ENCODE measurements around the gene ADAMTS2. TPM values are rescaled to one million over a fixed set of nuclear protein-coding genes. Genes with fewer than 3 reads are reported as not detected.

The ADAMTS2 gene
- total RNA-seq, 1 donor from 2014 or later: 49.3 TPM

DNA sequence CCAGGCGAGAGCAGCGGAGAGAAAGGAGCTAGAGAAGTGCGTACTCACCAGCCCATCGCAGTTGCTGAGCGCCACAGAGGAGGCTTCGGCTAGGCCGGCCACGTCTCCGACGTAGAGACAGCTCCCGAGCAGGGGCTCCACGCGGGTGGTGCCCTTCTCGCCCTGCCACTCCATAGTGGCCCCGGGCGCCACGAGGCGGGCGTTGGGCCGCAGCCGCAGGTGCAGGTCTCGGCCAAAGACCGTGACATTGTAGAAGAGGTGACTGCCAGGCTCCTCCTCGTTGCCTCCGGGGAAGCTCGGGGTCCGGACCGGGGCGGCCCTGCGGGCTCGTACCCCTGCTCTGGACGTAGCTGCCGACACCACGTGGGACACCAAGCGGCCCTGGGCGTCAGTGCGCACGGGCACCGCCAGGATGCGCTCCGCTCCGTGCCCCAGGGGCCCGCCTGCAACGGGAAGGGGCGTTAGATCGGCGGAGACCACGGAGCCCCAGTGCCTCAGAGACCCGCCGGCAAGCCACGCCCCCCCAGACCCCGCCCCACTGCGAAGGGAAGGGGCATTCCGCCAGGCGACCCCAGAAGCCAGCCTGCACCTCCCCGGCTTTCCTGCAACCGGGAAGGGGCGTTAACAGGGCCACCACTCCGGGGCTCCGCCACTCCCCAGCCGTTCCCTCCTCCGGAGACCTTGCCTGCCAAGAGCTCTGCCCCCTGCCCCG, 1.4 kb downstream of the ADAMTS2 start:
- DNase-seq: no peak

GRCh38 chr5:179343021-179343718, 2.1 kb downstream of the ADAMTS2 start:
- no peak for DNase-seq

DNA sequence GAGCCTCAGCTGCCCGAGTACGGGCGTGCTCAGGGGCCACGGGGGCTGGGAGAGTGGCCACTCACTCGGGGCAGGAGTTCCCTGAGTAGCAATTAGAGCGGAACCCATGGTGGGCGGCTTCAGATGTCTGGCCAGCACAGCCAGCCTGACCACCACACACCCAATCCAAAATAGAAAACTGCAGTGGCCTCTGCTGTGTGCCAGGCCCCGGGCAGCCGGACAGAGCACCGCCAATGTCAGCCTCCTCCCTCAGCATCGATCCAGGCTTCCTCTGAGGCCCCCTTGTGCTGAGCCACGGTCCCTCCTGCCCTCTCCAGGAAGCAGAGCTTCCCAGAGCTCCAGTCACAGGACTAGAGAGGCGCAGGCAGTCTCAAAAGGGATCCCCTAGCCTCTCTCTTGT, 2.7 kb downstream of the ADAMTS2 start:
- DNase-seq: no peak

DNA sequence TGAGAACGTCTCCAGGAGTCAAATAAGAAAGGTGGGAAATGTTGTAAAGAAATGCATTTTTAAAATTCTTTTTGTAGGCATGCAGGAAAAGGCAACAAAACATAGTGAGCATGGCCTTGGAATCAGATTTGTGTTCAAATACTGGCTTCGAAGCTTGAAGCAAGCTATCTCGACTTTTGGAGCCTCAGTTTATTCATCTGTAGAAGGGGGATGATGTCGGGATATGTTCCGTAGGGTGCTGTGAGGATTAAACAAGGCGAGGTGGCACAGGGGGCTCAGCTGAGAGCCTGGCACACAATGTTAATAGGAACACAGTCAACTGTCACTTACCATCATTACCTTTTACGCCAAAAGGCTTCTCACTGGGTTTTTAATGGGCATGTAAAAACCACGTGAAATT, 4.8 kb downstream of the ADAMTS2 start:
- no peak for DNase-seq

DNA sequence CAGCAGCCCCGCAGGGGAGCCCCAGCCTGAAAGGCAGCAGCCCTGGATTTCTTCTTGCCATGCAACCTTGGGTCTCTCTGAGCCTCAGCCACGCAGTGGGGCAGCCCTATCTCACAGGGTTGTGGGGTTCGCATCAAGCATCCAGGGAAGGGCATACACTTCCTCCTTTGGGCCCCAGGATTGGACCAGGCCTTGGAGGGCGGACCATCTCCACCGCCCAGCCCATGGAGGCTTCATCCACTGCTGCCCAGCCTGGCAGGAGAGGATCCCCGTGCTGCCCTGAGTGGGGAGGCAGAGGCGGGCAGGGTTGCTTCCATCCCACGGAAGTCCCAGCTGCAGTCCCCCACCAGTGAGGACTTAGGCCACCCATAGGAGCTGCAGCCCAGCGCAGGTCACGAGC, 5.3 kb downstream of the ADAMTS2 start:
- no peak for DNase-seq

DNA sequence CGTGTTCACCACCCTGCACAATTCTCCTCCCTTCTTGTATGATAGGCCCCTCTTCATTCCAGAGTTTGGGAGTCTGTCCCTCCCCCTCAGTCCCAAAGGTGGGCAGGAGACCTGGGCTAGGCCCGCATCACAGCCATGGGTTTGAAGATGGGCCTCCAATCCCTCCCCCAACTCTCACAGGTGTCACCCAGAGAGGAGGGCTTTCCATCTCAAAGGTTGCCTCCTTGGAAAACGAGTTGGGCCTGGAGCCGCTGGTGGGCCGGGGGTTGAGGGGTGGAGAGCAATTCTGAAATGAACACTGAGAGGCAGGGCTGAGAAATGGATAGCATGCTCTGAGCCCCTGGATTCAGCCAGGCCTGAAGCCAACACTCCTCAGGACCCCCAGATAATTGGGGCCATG, 6.2 kb downstream of the ADAMTS2 start:
- DNase-seq: no peak

- DNase-seq: no peak
Measured at GRCh38 chr5:179337796-179338676, 7.2 kb downstream of the ADAMTS2 start.

- no peak for DNase-seq
Measured at GRCh38 chr5:179336871-179337795, 8.1 kb downstream of the ADAMTS2 start.

GRCh38 chr5:179336126-179336870, 9.0 kb downstream of the ADAMTS2 start:
- no peak for DNase-seq

DNA sequence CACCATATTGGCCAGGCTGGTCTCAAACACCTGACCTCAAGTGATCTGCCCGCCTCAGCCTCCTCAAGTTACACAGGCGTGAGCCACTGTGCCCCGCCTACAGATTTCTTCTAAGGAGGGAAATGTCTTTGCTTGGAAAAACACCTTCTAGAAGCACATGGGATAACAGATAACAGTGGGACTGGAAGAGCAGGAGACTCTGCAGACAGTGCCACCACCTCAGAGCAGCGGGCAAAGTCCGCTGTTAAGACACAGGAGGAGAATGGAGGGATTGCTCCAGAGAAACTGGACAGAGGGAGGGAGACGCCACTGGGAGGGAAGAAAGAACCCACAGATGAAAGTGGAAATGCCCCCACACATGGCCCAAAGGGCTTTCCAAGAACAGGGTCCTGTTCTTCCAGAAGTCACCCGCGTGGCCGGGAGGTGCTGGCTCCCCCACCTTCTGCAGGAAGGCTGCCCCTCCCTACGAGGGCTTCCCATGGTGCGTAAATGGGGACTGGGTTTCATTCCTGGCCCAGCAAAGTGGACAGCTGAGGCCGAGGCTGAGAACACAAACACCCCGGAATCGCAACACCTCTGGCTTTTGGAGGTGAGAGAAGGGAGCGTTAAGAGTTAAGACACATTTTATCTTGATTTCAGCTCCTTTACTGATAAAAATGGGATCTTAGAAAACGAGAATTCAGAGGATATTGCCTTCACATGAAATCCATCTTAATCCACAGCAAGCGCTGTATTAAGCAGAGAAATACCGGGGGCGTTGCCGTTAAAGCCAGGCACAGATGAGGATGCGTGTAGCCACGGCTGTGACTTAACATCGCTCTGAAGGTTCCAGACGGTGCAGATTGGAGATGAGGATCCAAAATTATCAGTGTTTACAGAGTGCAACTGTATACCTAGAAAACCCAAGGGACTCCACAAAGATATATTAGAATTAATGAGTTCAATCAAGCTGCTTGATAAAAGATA, 11.2 kb downstream of the ADAMTS2 start:
- DNase-seq: no peak

GRCh38 chr5:179332741-179333290, 12.4 kb downstream of the ADAMTS2 start:
- DNase-seq: no peak

DNA sequence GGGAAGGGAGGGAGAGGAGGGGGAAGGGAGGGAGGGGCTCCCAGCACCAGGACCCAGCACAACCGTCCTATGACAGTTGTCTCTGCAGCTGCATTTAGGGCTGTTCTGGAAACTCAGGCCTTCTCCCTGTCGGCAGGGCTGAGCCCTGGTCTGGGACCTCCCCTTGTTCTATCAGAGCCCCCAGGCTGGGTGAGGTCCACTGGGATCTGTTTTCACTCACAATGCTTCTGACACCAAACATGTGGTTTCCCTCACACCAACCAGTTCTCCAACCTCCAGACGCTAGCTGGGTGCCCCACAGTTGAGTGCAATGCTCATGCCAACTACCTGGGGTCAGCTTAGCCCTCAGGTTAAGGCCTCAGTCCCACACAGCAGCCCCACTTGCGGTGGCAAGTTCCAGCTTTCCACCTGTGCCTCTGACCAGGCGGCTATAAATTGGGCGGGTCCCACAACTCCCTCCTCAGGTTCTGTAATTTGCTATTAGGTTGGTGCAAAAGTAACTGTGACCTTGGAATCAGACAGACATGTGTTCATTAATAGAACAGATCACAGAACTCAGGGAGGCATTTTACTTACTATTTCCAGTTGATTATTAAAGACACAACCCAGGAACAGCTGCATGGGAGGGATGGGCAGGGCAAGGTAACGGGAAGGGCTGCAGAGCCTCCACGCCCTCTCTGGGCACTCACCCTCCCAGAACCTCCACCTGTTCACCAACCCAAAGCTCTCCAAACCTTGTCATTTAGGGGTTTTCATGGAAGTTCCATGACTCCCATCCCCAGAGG, 13.5 kb downstream of the ADAMTS2 start:
- no peak for DNase-seq

DNA sequence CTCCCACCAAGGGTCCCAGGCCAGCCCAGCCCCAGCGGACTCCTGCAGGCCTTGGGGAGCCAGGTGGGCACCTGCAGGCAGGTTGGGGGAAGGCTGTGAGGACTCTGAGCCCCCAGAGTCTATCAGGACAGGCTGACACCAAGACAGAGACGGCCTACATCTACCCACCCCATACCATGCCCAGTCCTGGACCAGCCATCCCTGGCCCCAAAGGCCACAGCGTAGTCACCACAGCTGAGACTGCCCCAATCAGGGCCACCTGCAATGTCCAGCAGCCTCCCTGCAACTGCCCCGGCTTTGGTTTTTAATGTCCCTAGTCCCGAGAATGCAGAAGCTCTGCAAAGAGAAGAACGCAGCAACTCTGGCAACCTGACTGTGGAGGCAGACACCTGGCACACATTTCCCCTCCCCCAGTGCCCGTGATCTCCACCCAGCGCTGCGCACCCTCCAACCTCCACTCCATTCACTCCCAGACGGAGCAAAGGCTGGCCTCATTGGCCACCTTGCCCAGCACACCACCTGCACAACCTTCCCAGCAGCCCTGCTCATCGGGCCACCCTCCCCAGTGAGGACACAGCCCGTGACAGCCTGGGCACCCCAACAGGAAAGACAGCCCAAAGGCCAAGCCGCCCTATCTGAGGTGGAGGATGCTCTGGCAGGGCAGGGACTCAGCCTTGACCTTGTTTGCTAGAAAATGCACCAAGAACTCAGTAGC, 14.9 kb downstream of the ADAMTS2 start:
- DNase-seq: no peak

DNA sequence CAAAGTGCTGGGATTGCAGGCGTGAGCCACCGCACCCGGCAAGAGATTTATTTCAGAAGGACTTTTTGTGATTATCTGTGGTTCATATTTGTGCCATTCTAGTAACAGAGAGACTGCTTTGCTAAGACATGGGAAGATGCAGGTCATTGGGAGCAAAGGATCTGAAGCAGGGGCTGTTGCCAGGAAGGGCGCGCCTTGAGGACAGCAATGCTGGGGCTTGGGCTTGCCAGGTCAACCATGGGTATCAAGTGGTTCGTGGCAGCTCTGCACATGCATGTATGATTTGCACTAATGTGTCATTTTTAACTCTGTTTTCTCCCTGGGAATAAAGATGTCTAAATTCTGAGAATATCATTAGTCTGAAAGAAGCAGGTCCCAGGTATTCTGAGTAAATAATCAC, 17.0 kb downstream of the ADAMTS2 start:
- DNase-seq: no peak

- no peak for DNase-seq
Measured at GRCh38 chr5:179327021-179327735, 18.1 kb downstream of the ADAMTS2 start.

DNA sequence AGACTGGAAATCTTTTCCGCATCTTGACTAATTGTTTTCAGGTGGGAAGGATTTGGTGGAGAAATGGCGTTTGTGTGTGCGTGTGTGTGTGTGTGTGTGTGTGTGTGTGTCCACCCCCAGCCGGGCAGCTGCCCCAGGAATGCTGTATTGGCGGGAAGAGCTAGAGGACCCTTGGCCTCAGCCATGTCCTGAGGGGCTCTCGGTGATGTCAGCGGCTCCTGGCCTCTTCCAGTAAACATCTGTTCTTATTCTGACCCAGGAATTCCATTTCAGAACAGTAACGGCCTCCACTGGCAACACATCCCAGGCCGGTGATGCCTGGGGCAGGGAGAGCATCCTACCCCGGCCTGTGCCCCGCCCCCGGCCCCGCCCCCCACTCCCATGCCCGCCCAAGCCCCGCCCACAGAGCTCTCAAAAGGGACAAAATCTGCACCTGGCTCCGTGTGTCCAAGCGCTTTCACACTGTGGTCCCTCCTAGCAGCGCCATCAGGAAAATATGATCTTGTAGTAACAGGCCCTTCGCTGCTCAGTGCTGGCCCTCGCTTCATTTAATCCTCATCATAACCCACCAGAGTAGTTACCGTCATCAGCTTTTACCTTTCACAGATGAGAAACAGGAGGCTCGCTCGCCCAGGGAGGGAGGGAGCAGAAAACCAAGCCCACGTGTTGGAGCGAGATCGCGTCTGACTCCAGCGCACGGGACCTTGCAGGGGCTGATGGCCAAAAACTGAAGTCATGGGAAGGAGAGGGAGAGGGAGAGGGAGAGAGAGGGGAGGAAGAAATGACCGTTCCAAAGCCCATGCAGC, 18.9 kb downstream of the ADAMTS2 start:
- peak; percentile 90 for DNase-seq

Data from skin of body (tissue), 2 donors.